ENCODE data around the gene DCDC1. TPM values are rescaled to one million over a fixed set of nuclear protein-coding genes. Genes with fewer than 3 reads are reported as not detected.

Gene DCDC1
- total RNA-seq, 6 experiments from 2014 or later: not detected

DNA sequence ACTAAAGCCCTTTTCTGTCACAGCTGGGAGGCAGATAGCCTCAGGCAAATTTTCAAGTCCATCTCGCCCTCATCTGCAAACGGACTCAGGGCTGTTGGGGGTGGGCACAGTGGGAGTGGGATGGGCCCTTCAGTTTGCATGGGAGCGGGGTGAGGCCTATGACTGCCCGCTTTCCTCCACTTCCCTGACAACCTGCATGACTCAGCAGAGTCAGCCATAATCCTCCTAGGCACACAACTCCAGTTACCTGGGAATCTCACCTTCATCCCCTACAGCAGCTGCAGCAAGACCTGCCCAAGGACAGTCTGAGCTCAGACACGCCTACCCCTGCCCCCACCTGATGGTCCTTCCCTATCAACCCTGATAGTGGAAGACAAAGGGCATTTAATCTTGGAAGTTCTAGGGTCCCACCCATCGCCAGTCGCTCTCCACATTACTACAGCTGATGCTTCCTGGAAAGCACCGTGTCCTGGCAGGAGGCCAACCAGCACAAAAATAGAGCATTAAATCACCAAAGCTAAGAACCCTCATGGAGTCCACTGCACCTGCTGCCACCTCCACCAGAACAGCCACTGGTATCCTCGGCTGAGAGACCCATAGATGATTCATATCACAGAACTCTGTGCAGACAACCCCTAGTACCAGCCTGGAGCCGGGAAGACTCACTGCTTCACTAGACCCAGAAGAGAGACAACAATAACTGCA is 319.3 kb downstream of the DCDC1 start:
- TF ChIP-seq, protein P1, sequence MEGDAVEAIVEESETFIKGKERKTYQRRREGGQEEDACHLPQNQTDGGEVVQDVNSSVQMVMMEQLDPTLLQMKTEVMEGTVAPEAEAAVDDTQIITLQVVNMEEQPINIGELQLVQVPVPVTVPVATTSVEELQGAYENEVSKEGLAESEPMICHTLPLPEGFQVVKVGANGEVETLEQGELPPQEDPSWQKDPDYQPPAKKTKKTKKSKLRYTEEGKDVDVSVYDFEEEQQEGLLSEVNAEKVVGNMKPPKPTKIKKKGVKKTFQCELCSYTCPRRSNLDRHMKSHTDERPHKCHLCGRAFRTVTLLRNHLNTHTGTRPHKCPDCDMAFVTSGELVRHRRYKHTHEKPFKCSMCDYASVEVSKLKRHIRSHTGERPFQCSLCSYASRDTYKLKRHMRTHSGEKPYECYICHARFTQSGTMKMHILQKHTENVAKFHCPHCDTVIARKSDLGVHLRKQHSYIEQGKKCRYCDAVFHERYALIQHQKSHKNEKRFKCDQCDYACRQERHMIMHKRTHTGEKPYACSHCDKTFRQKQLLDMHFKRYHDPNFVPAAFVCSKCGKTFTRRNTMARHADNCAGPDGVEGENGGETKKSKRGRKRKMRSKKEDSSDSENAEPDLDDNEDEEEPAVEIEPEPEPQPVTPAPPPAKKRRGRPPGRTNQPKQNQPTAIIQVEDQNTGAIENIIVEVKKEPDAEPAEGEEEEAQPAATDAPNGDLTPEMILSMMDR (IDR thresholded peaks at IDR 0.05): no peak
- Mint-ChIP-seq H3K36me3 (ENCODE audit: low read depth) (peaks cover 5% of the 10 kb centered on the region; the same call in 1 of the 2 replicates), H3K9me3 (peaks cover 64% of the 10 kb centered on the region), H3K27me3 (ENCODE audit: insufficient read depth) (no peaks in the 10 kb centered on the region), H3K27ac (no peak overlapping the region), H3K4me1 (ENCODE audit: low read depth) (no peaks in the 10 kb centered on the region), H3K4me3 (no peak overlapping the region)
- no peak for DNase-seq

GRCh38 chr11:31045335-31045734 is 324.2 kb downstream of the DCDC1 start:
- Mint-ChIP-seq H3K27me3 (ENCODE audit: insufficient read depth) (no peaks in the 10 kb centered on the region; the same call in 1 of the 2 replicates), H3K36me3 (ENCODE audit: low read depth) (peaks cover 5% of the 10 kb centered on the region; the same call in 1 of the 2 replicates), H3K9me3 (peaks cover 24% of the 10 kb centered on the region), H3K4me3 (no peak overlapping the region), H3K27ac (no peak overlapping the region), H3K4me1 (ENCODE audit: low read depth) (no peaks in the 10 kb centered on the region)
- TF ChIP-seq, protein P1 (IDR thresholded peaks at IDR 0.05): no peak
- no peak for DNase-seq

- Mint-ChIP-seq H3K27ac (no peak overlapping the region), H3K4me3 (no peak overlapping the region), H3K9me3 (peaks cover 9% of the 10 kb centered on the region), H3K27me3 (ENCODE audit: insufficient read depth) (no peaks in the 10 kb centered on the region), H3K4me1 (ENCODE audit: low read depth) (no peaks in the 10 kb centered on the region), H3K36me3 (ENCODE audit: low read depth) (no peaks in the 10 kb centered on the region; the same call in 1 of the 2 replicates)
- TF ChIP-seq, protein P1 (IDR thresholded peaks at IDR 0.05): no peak
- DNase-seq: no peak
These were observed 339.3 kb downstream of the DCDC1 start for GRCh38 chr11:31030138-31030792.

DNA sequence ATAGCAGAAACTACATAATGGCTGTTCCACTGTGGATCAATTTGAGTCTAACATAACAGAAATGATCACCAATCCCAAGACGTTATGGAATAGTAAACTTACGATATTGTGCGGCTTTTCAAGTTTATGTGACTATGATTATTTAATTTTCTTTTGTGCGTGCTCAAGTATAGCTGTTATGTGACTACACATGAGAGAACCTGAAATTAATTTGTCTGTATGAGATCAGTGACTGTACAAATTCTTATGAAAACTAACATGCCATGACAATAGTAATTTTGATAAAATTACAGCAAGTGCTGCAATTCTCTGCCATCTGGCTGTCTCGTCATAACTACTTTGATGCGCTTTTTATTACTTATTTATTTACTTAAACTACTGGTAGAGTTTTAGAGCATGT is 343.2 kb downstream of the DCDC1 start:
- TF ChIP-seq, protein P1 (IDR thresholded peaks at IDR 0.05): no peak
- H3K4me3 Mint-ChIP-seq: no peak overlapping the region
- H3K9me3 Mint-ChIP-seq: peaks cover 9% of the 10 kb centered on the region
- H3K27me3 Mint-ChIP-seq (ENCODE audit: insufficient read depth): no peaks in the 10 kb centered on the region
- no peak for DNase-seq
- no peaks in the 10 kb centered on the region for H3K4me1 Mint-ChIP-seq (ENCODE audit: low read depth)
- H3K27ac Mint-ChIP-seq: no peak overlapping the region
- H3K36me3 Mint-ChIP-seq (ENCODE audit: low read depth): no peaks in the 10 kb centered on the region; the same call in 1 of the 2 replicates

DNA sequence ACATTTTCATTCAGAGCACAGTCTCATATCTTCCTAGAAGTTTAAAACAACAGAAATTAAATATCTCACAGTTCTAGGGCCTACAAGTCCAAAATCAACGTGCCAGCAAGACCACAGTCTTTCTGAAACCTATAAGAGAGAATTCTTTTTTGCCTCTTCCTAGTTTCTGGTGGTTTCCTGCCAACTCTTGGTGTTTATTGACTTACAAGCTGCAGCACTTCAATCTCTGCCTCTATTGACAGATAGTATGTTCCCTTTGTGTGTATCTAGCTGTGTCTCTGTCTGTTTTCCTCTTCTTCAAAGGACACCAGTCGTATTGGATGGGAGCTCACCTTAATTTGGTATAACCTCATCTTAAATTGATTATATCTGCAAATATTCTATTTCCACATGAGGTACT is 347.5 kb downstream of the DCDC1 start:
- DNase-seq: no peak
- no peaks in the 10 kb centered on the region for H3K4me1 Mint-ChIP-seq (ENCODE audit: low read depth)
- H3K27me3 Mint-ChIP-seq (ENCODE audit: insufficient read depth): no peaks in the 10 kb centered on the region
- TF ChIP-seq, protein P1 (IDR thresholded peaks at IDR 0.05): no peak
- H3K4me3 Mint-ChIP-seq: no peak overlapping the region
- H3K9me3 Mint-ChIP-seq: peaks cover 17% of the 10 kb centered on the region
- H3K27ac Mint-ChIP-seq: no peak overlapping the region
- no peaks in the 10 kb centered on the region; the same call in 1 of the 2 replicates for H3K36me3 Mint-ChIP-seq (ENCODE audit: low read depth)
